ENCODE results near the gene CCDC146.

Gene CCDC146

GRCh38 chr7:77306231-77307067, 184.0 kb downstream of the CCDC146 start:
- Histone ChIP-seq H3K4me3 (ENCODE audit: low read depth in 1 of 5, low read length in 5 of 5) (peak overlapping the region in 2 of 5 donors; percentile 40 to 55), H3K4me1 (ENCODE audit: control insufficient read depth in 5 of 5, insufficient read depth in 5 of 5, low read length in 5 of 5) (peaks cover 2 to 31% (median 29%) of the 10 kb centered on the region in 5 donors), H3K27ac (ENCODE audit: low read depth, low read length) (no peak overlapping the region), H3K9me3 (ENCODE audit: control insufficient read depth in 5 of 5, low read length in 5 of 5) (no peaks in the 10 kb centered on the region), H3K9ac (ENCODE audit: low read length in 5 of 5) (no peak overlapping the region), H3K27me3 (ENCODE audit: control insufficient read depth in 5 of 5, insufficient read depth in 4 of 5, low read length in 5 of 5) (no peaks in the 10 kb centered on the region), H3K36me3 (ENCODE audit: control insufficient read depth in 5 of 5, insufficient read depth in 5 of 5, low read length in 5 of 5) (peaks cover 0 to 11% (median 0%) of the 10 kb centered on the region in 5 donors)

GRCh38 chr7:77308792-77309191, 186.4 kb downstream of the CCDC146 start:
- Histone ChIP-seq H3K27ac (ENCODE audit: low read depth, low read length) (peak overlapping the region; percentile 76), H3K4me3 (ENCODE audit: low read depth in 1 of 5, low read length in 5 of 5) (no peak overlapping the region), H3K4me1 (ENCODE audit: control insufficient read depth in 5 of 5, insufficient read depth in 5 of 5, low read length in 5 of 5) (peaks cover 6 to 51% (median 46%) of the 10 kb centered on the region in 5 donors), H3K27me3 (ENCODE audit: control insufficient read depth in 5 of 5, insufficient read depth in 4 of 5, low read length in 5 of 5) (no peaks in the 10 kb centered on the region), H3K36me3 (ENCODE audit: control insufficient read depth in 5 of 5, insufficient read depth in 5 of 5, low read length in 5 of 5) (peaks cover 0 to 29% (median 0%) of the 10 kb centered on the region in 5 donors), H3K9me3 (ENCODE audit: control insufficient read depth in 5 of 5, low read length in 5 of 5) (no peaks in the 10 kb centered on the region), H3K9ac (ENCODE audit: low read length in 5 of 5) (peak overlapping the region in 1 of 5 donors; percentile 63)

DNA sequence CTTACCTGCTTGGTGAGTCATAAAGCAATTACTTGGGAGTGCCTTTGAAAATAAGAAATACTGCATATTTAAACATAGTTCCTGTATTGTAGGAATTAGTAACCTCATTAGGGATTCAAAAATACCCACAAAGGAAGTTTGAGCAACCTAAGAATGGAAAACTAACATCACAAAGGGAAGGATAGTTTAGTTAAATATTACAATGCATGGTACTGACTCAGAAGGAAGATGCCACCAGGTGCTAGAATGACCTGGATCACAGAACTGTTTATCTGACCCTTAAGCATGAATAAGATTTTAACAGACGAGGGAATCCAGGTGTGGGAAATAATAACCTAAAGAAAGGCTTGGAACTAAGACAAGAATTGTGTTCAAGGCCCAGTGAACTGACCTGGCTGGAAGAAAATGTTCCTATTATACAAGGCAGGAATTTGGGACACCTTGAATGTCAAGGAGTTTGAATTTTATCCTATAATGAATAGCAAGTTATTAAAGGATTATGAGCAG, 187.4 kb downstream of the CCDC146 start:
- peaks cover 0 to 38% (median 0%) of the 10 kb centered on the region in 5 donors for H3K36me3 ChIP-seq (ENCODE audit: control insufficient read depth in 5 of 5, insufficient read depth in 5 of 5, low read length in 5 of 5)

DNA sequence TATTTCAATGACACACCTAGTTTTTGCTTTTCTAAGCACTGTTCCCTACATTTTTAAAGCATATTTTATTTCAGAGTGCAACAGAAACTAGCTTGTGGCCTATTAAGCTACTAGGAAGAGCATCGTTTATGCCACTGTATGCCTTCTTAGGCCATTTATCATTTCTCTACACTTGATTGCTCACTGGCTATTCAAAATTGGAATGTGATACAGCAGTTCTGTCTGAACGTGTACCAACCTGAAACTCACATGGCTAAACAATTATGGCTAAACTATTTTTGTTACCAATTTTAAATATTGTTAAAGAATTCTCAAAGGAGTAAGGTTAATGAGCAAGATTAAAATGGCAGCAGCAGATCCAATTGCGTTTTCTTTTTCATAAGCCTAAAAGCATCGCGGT, 188.6 kb downstream of the CCDC146 start:
- Histone ChIP-seq H3K4me1 (ENCODE audit: control insufficient read depth in 5 of 5, insufficient read depth in 5 of 5, low read length in 5 of 5) (peaks cover 11 to 69% (median 66%) of the 10 kb centered on the region in 5 donors), H3K27me3 (ENCODE audit: control insufficient read depth in 5 of 5, insufficient read depth in 4 of 5, low read length in 5 of 5) (no peaks in the 10 kb centered on the region), H3K36me3 (ENCODE audit: control insufficient read depth in 5 of 5, insufficient read depth in 5 of 5, low read length in 5 of 5) (peaks cover 0 to 38% (median 0%) of the 10 kb centered on the region in 5 donors)

More for the DNA sequence above, 187.4 kb downstream of the CCDC146 start:
- Histone ChIP-seq H3K4me3 (ENCODE audit: low read depth in 1 of 5, low read length in 5 of 5) (no peak overlapping the region), H3K27me3 (ENCODE audit: control insufficient read depth in 5 of 5, insufficient read depth in 4 of 5, low read length in 5 of 5) (no peaks in the 10 kb centered on the region), H3K4me1 (ENCODE audit: control insufficient read depth in 5 of 5, insufficient read depth in 5 of 5, low read length in 5 of 5) (peaks cover 10 to 60% (median 56%) of the 10 kb centered on the region in 5 donors), H3K27ac (ENCODE audit: low read depth, low read length) (peak overlapping the region; percentile 76), H3K9me3 (ENCODE audit: control insufficient read depth in 5 of 5, low read length in 5 of 5) (no peaks in the 10 kb centered on the region), H3K9ac (ENCODE audit: low read length in 5 of 5) (no peak overlapping the region)

GRCh38 chr7:77313085-77313484, 190.7 kb downstream of the CCDC146 start:
- Histone ChIP-seq H3K4me3 (ENCODE audit: low read depth in 1 of 5, low read length in 5 of 5) (no peak overlapping the region), H3K9me3 (ENCODE audit: control insufficient read depth in 5 of 5, low read length in 5 of 5) (no peaks in the 10 kb centered on the region), H3K36me3 (ENCODE audit: control insufficient read depth in 5 of 5, insufficient read depth in 5 of 5, low read length in 5 of 5) (peaks cover 0 to 41% (median 0%) of the 10 kb centered on the region in 5 donors), H3K9ac (ENCODE audit: low read length in 5 of 5) (peak overlapping the region in 2 of 5 donors; percentile 28 to 64), H3K4me1 (ENCODE audit: control insufficient read depth in 5 of 5, insufficient read depth in 5 of 5, low read length in 5 of 5) (peaks cover 11 to 63% (median 57%) of the 10 kb centered on the region in 5 donors), H3K27me3 (ENCODE audit: control insufficient read depth in 5 of 5, insufficient read depth in 4 of 5, low read length in 5 of 5) (no peaks in the 10 kb centered on the region), H3K27ac (ENCODE audit: low read depth, low read length) (peak overlapping the region; percentile 77)

More for the DNA sequence above, 188.6 kb downstream of the CCDC146 start:
- Histone ChIP-seq H3K27ac (ENCODE audit: low read depth, low read length) (no peak overlapping the region), H3K9me3 (ENCODE audit: control insufficient read depth in 5 of 5, low read length in 5 of 5) (no peaks in the 10 kb centered on the region), H3K9ac (ENCODE audit: low read length in 5 of 5) (no peak overlapping the region), H3K4me3 (ENCODE audit: low read depth in 1 of 5, low read length in 5 of 5) (no peak overlapping the region)

- H3K4me3 ChIP-seq (ENCODE audit: low read depth in 1 of 5, low read length in 5 of 5): peak overlapping the region in 2 of 5 donors; percentile 9 to 10
- H3K9me3 ChIP-seq (ENCODE audit: control insufficient read depth in 5 of 5, low read length in 5 of 5): no peaks in the 10 kb centered on the region
- H3K36me3 ChIP-seq (ENCODE audit: control insufficient read depth in 5 of 5, insufficient read depth in 5 of 5, low read length in 5 of 5): peaks cover 0 to 39% (median 0%) of the 10 kb centered on the region in 5 donors
- no peaks in the 10 kb centered on the region for H3K27me3 ChIP-seq (ENCODE audit: control insufficient read depth in 5 of 5, insufficient read depth in 4 of 5, low read length in 5 of 5)
- peak overlapping the region in 1 of 5 donors; percentile 7 for H3K9ac ChIP-seq (ENCODE audit: low read length in 5 of 5)
- peaks cover 11 to 58% (median 52%) of the 10 kb centered on the region in 5 donors for H3K4me1 ChIP-seq (ENCODE audit: control insufficient read depth in 5 of 5, insufficient read depth in 5 of 5, low read length in 5 of 5)
- H3K27ac ChIP-seq (ENCODE audit: low read depth, low read length): peak overlapping the region; percentile 77
Observed at GRCh38 chr7:77313876-77314480, 191.6 kb downstream of the CCDC146 start.

DNA sequence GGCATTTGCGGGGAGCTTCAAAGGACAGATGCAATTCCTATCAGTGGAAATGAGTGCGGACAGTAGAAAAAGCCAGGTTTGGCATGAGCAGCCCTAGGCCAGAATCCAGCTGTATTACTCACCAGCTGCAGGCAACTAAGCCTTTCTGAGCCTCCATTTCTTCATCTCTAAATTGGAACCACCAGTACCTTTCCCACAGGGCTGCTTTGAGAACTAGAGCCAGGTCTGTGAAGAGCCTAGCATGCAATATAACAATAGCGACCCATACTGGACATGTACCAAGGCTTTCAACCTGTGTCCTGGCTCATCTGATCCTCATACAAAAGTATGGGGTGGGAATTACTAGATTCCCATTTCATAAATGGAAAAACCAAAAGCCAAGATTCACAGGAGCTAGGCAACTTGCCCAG, 192.8 kb downstream of the CCDC146 start:
- no peaks in the 10 kb centered on the region for H3K27me3 ChIP-seq (ENCODE audit: control insufficient read depth in 5 of 5, insufficient read depth in 4 of 5, low read length in 5 of 5)
- no peak overlapping the region for H3K4me3 ChIP-seq (ENCODE audit: low read depth in 1 of 5, low read length in 5 of 5)
- H3K4me1 ChIP-seq (ENCODE audit: control insufficient read depth in 5 of 5, insufficient read depth in 5 of 5, low read length in 5 of 5): peaks cover 9 to 46% (median 42%) of the 10 kb centered on the region in 5 donors
- peak overlapping the region; percentile 77 for H3K27ac ChIP-seq (ENCODE audit: low read depth, low read length)
- no peak overlapping the region for H3K9ac ChIP-seq (ENCODE audit: low read length in 5 of 5)
- H3K9me3 ChIP-seq (ENCODE audit: control insufficient read depth in 5 of 5, low read length in 5 of 5): no peaks in the 10 kb centered on the region
- peaks cover 0 to 44% (median 4%) of the 10 kb centered on the region in 5 donors for H3K36me3 ChIP-seq (ENCODE audit: control insufficient read depth in 5 of 5, insufficient read depth in 5 of 5, low read length in 5 of 5)

GRCh38 chr7:77316219-77316978, 194.0 kb downstream of the CCDC146 start:
- H3K27me3 ChIP-seq (ENCODE audit: control insufficient read depth in 5 of 5, insufficient read depth in 4 of 5, low read length in 5 of 5): no peaks in the 10 kb centered on the region
- no peaks in the 10 kb centered on the region for H3K9me3 ChIP-seq (ENCODE audit: control insufficient read depth in 5 of 5, low read length in 5 of 5)
- no peak overlapping the region for H3K27ac ChIP-seq (ENCODE audit: low read depth, low read length)
- H3K9ac ChIP-seq (ENCODE audit: low read length in 5 of 5): no peak overlapping the region
- H3K4me1 ChIP-seq (ENCODE audit: control insufficient read depth in 5 of 5, insufficient read depth in 5 of 5, low read length in 5 of 5): peaks cover 9 to 45% (median 42%) of the 10 kb centered on the region in 5 donors
- no peak overlapping the region for H3K4me3 ChIP-seq (ENCODE audit: low read depth in 1 of 5, low read length in 5 of 5)
- peaks cover 0 to 51% (median 4%) of the 10 kb centered on the region in 5 donors for H3K36me3 ChIP-seq (ENCODE audit: control insufficient read depth in 5 of 5, insufficient read depth in 5 of 5, low read length in 5 of 5)

DNA sequence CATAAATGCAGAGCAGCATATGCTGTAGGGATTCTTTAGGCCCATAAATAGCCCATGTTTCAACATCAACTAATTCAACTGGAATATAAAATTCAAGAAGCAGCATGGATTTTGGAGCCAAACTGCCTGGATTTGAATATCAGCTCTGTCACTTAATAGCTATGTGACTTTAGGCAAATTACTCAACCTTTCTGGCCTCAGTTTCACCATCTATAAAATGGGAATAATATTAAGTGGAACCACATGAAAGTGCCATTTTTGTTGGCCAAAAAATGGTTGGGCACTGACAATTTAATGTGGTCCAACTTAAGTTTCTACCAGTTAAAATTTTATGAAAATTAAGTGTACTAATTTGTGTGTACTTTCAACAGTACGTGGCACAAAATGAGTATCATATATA, 195.6 kb downstream of the CCDC146 start:
- no peak overlapping the region for H3K4me3 ChIP-seq (ENCODE audit: low read depth in 1 of 5, low read length in 5 of 5)
- no peaks in the 10 kb centered on the region for H3K27me3 ChIP-seq (ENCODE audit: control insufficient read depth in 5 of 5, insufficient read depth in 4 of 5, low read length in 5 of 5)
- no peaks in the 10 kb centered on the region for H3K9me3 ChIP-seq (ENCODE audit: control insufficient read depth in 5 of 5, low read length in 5 of 5)
- peaks cover 0 to 48% (median 4%) of the 10 kb centered on the region in 5 donors for H3K36me3 ChIP-seq (ENCODE audit: control insufficient read depth in 5 of 5, insufficient read depth in 5 of 5, low read length in 5 of 5)
- H3K9ac ChIP-seq (ENCODE audit: low read length in 5 of 5): no peak overlapping the region
- peaks cover 6 to 36% (median 30%) of the 10 kb centered on the region in 5 donors for H3K4me1 ChIP-seq (ENCODE audit: control insufficient read depth in 5 of 5, insufficient read depth in 5 of 5, low read length in 5 of 5)
- no peak overlapping the region for H3K27ac ChIP-seq (ENCODE audit: low read depth, low read length)

Data from subcutaneous abdominal adipose tissue (tissue), 5 donors.